Measurements from ENCODE around the gene PCDH9.

DNA sequence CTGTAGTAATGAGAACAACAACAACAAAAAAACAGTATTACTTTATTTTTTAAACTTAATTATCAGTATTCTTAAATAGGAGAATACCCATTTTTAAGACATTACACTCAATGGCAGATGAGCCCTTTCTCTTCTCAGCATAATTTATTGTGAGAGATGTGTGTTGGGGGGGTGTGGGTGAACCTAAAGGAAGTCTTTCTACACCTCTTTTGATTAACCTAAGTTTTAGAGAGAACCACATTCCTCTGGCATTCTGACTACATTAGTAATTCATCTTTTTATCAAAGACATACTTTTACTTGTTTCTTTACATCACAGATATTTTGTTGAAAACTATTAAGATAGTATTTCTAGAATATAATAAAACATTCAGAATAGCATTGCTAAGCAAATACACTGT is 890.9 kb downstream of the PCDH9 start:
- no peak for TF ChIP-seq CTCF (IDR thresholded peaks at IDR 0.05; ENCODE audit: low read depth, low read length)
- TF ChIP-seq MAX (IDR thresholded peaks at IDR 0.05; ENCODE audit: low read depth, low read length), result no peak
- TF ChIP-seq POLR2A (IDR thresholded peaks at IDR 0.05; ENCODE audit: extremely low read depth, insufficient read length), result no peak
- TF ChIP-seq MYC (IDR thresholded peaks at IDR 0.05; ENCODE audit: low read depth, low read length), result no peak
